ENCODE measurements around the gene GABBR2. TPM values are rescaled to one million over a fixed set of nuclear protein-coding genes. Genes with fewer than 3 reads are reported as not detected.

Gene GABBR2
- total RNA-seq, 2 experiments from 2014 or later, result not detected

DNA sequence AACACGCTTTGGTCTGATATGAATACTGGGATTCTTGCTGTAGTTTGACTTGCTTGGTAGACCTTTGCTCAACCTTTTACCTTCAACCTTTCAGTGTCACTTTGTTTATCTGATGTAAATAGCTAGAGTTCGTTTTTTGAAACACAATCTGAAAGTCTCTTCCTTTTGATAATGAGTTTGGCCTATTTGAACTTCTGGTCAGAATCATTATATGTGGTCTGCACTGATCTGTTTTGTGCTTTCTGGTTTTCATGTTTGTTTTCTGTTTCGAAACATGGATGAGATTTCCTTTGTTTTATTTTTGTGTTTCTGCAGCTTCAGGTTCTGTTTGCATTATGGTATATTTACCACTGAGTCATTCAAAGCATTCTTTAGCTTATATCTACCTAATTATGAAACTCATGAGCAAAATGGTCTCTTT lies 217.5 kb downstream of the GABBR2 start:
- no peak overlapping the region for H3K27ac ChIP-seq (ENCODE audit: low read depth in 1 of 2, low read length in 2 of 2)
- intact Hi-C loops (cut with DNase I, micrococcal nuclease), result no loop called here
- peaks cover 27% of the 10 kb centered on the region for H3K27me3 Mint-ChIP-seq
- ChIA-PET CTCF (interaction anchor here (1.8 kb wide), 1 partner anchor 11 kb away, joined by 3 read pairs; no protein-coding TSS in a partner anchor), POLR2A (no interaction called here)
- no peak for DNase-seq
- H3K27me3 ChIP-seq (ENCODE audit: control insufficient read depth in 1 of 2, insufficient read depth in 2 of 2, low read length in 2 of 2), result no peaks in the 10 kb centered on the region
- no peak overlapping the region for H3K4me3 ChIP-seq (ENCODE audit: low read length)
- TF ChIP-seq, protein P1, sequence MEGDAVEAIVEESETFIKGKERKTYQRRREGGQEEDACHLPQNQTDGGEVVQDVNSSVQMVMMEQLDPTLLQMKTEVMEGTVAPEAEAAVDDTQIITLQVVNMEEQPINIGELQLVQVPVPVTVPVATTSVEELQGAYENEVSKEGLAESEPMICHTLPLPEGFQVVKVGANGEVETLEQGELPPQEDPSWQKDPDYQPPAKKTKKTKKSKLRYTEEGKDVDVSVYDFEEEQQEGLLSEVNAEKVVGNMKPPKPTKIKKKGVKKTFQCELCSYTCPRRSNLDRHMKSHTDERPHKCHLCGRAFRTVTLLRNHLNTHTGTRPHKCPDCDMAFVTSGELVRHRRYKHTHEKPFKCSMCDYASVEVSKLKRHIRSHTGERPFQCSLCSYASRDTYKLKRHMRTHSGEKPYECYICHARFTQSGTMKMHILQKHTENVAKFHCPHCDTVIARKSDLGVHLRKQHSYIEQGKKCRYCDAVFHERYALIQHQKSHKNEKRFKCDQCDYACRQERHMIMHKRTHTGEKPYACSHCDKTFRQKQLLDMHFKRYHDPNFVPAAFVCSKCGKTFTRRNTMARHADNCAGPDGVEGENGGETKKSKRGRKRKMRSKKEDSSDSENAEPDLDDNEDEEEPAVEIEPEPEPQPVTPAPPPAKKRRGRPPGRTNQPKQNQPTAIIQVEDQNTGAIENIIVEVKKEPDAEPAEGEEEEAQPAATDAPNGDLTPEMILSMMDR (IDR thresholded peaks at IDR 0.05), result no peak
- H3K9me3 Mint-ChIP-seq, result no peaks in the 10 kb centered on the region
- no peaks in the 10 kb centered on the region for H3K36me3 Mint-ChIP-seq (ENCODE audit: low read depth)
- no peak overlapping the region for H3K27ac Mint-ChIP-seq
- no peaks in the 10 kb centered on the region for H3K4me1 Mint-ChIP-seq (ENCODE audit: low read depth)
- no peaks in the 10 kb centered on the region for H3K4me1 ChIP-seq (ENCODE audit: insufficient read depth, low read length)
- no peak for ATAC-seq (ENCODE audit: poor library complexity)
- H3K36me3 ChIP-seq (ENCODE audit: insufficient read depth, low read length), result no peaks in the 10 kb centered on the region
- no peak overlapping the region for H3K4me3 Mint-ChIP-seq
- H3K9me3 ChIP-seq (ENCODE audit: control insufficient read depth in 1 of 2, insufficient read depth in 1 of 2, low read length in 2 of 2), result no peaks in the 10 kb centered on the region

- TF ChIP-seq, protein P1 (IDR thresholded peaks at IDR 0.05), result no peak
- intact Hi-C loops (cut with DNase I, micrococcal nuclease), result no loop called here
- Mint-ChIP-seq H3K27ac (no peak overlapping the region), H3K9me3 (no peaks in the 10 kb centered on the region), H3K4me1 (ENCODE audit: low read depth) (no peaks in the 10 kb centered on the region), H3K36me3 (ENCODE audit: low read depth) (no peaks in the 10 kb centered on the region), H3K4me3 (no peak overlapping the region), H3K27me3 (peaks cover 20% of the 10 kb centered on the region)
- no peaks in the 10 kb centered on the region for H3K9me3 ChIP-seq (ENCODE audit: control insufficient read depth in 1 of 2, insufficient read depth in 1 of 2, low read length in 2 of 2)
- no peak overlapping the region for H3K4me3 ChIP-seq (ENCODE audit: low read length)
- ChIA-PET CTCF (no interaction called here), POLR2A (no interaction called here)
- no peaks in the 10 kb centered on the region for H3K4me1 ChIP-seq (ENCODE audit: insufficient read depth, low read length)
- no peaks in the 10 kb centered on the region for H3K36me3 ChIP-seq (ENCODE audit: insufficient read depth, low read length)
- no peak for ATAC-seq (ENCODE audit: poor library complexity)
- no peak for DNase-seq
- peaks cover 0 to 9% of the 10 kb centered on the region in 2 experiments for H3K27me3 ChIP-seq (ENCODE audit: control insufficient read depth in 1 of 2, insufficient read depth in 2 of 2, low read length in 2 of 2)
- no peak overlapping the region for H3K27ac ChIP-seq (ENCODE audit: low read depth in 1 of 2, low read length in 2 of 2)
These were observed 220.0 kb downstream of the GABBR2 start for GRCh38 chr9:98488571-98489312.

DNA sequence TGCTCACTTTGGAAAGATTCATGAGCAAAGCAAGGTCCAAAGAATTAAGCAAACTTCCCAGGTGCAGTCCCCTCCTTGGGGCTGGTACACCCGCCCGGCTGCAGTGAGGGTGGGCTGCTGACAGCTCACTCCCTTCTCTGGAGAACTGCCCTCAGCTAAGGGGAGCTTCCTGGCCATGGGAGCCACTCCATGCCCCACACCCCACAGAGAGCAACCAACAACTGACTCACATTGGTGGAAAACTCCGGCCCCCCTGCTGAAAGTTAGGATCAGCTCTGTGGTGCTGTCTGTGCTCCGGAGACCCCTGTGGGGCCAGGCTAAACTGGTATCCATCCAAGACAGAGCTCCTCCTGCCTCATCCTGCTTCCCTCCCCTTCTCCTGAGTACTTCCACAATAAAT lies 223.0 kb downstream of the GABBR2 start:
- CTCF ChIA-PET, result no interaction called here
- no peak overlapping the region for H3K4me3 Mint-ChIP-seq
- Histone ChIP-seq H3K4me1 (ENCODE audit: insufficient read depth, low read length) (no peaks in the 10 kb centered on the region), H3K27me3 (ENCODE audit: control insufficient read depth in 1 of 2, insufficient read depth in 2 of 2, low read length in 2 of 2) (peaks cover 3 to 18% of the 10 kb centered on the region in 2 experiments), H3K27ac (ENCODE audit: low read depth in 1 of 2, low read length in 2 of 2) (no peak overlapping the region), H3K36me3 (ENCODE audit: insufficient read depth, low read length) (no peaks in the 10 kb centered on the region), H3K9me3 (ENCODE audit: control insufficient read depth in 1 of 2, insufficient read depth in 1 of 2, low read length in 2 of 2) (no peaks in the 10 kb centered on the region), H3K4me3 (ENCODE audit: low read length) (no peak overlapping the region)
- POLR2A ChIA-PET, result no interaction called here
- no peaks in the 10 kb centered on the region for H3K9me3 Mint-ChIP-seq
- peaks cover 21% of the 10 kb centered on the region for H3K27me3 Mint-ChIP-seq
- DNase-seq (no peak), ATAC-seq (ENCODE audit: poor library complexity) (no peak)
- no peaks in the 10 kb centered on the region for H3K4me1 Mint-ChIP-seq (ENCODE audit: low read depth)
- no peaks in the 10 kb centered on the region for H3K36me3 Mint-ChIP-seq (ENCODE audit: low read depth)
- intact Hi-C loops (cut with DNase I, micrococcal nuclease), result no loop called here
- no peak overlapping the region for H3K27ac Mint-ChIP-seq
- TF ChIP-seq, protein P1 (IDR thresholded peaks at IDR 0.05), result no peak

Data from CD4-positive, alpha-beta T cell (primary cell).